ENCODE results near the gene CAPN9. TPM values are rescaled to one million over a fixed set of nuclear protein-coding genes. Genes with fewer than 3 reads are reported as not detected.

The CAPN9 gene
- total and polyA plus RNA-seq, 12 donors = 0.48 to 5.1 (median 1.1) TPM; not detected in 2

- H3K27me3 ChIP-seq = no peaks in the 10 kb centered on the region
- H3K4me1 ChIP-seq (replicated peaks in 1 of 2) = peaks cover 10 to 28% of the 10 kb centered on the region in 2 donors
- no peak overlapping the region for H3K4me3 ChIP-seq
- WGBS, 4 donors = 87 to 91% (median 90%) methylated on average over 7 to 9 of the region's 9 CpGs
- H3K27ac ChIP-seq = peak overlapping the region in 2 of 5 donors; percentile 75 to 78
- DNase-seq = no peak
- no peaks in the 10 kb centered on the region for H3K9me3 ChIP-seq (replicated peaks in 1 of 3)
- TF ChIP-seq POLR2A (IDR thresholded peaks at IDR 0.05) = no peak
- no peak for TF ChIP-seq CTCF (IDR thresholded peaks at IDR 0.05)
- intact Hi-C loops (cut with DNase I) = no loop called here
- H3K36me3 ChIP-seq (replicated peaks in 1 of 2) = no peaks in the 10 kb centered on the region
Observed at GRCh38 chr1:230826166-230826875, 79.1 kb downstream of the CAPN9 start.

GRCh38 chr1:230827081-230827681 is 80.0 kb downstream of the CAPN9 start:
- peak overlapping the region in 2 of 5 donors; percentile 75 to 78 for H3K27ac ChIP-seq
- H3K4me3 ChIP-seq = no peak overlapping the region
- intact Hi-C loops (cut with DNase I) = no loop called here
- H3K9me3 ChIP-seq (replicated peaks in 1 of 3) = no peaks in the 10 kb centered on the region
- no peaks in the 10 kb centered on the region for H3K27me3 ChIP-seq
- peaks cover 10 to 28% of the 10 kb centered on the region in 2 donors for H3K4me1 ChIP-seq (replicated peaks in 1 of 2)
- 62 to 81% (median 69%) methylated on average over 7 of the region's 7 CpGs for WGBS, 4 donors
- TF ChIP-seq POLR2A (IDR thresholded peaks at IDR 0.05) = no peak
- TF ChIP-seq CTCF (IDR thresholded peaks at IDR 0.05) = no peak
- H3K36me3 ChIP-seq (replicated peaks in 1 of 2) = no peaks in the 10 kb centered on the region
- DNase-seq = peak in 3 of 7 donors; percentile 55 to 77 (median 57)

DNA sequence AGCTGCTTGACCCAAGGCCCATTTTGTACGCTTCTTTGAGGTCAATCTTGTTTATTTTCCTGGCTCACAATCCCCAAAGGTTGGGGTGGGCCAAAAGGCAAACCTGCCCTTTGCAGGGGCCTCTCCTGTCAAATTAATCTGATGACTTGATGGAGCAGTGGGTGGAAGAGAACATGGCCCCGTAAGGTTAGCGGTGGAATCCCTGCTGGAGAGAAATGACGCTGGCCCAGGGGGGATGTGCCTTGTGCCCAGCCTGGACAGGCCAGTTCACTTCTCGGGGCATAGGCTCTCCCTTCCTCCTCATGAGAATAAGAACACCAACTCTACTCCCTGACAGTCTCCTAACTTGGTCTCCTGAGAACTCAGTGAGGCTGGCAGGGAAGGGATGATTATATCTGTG is 80.6 kb downstream of the CAPN9 start:
- Histone ChIP-seq H3K27me3 (no peaks in the 10 kb centered on the region), H3K4me1 (replicated peaks in 1 of 2) (peaks cover 10 to 28% of the 10 kb centered on the region in 2 donors), H3K9me3 (replicated peaks in 1 of 3) (no peaks in the 10 kb centered on the region), H3K27ac (peak overlapping the region in 2 of 5 donors; percentile 38 to 78), H3K4me3 (no peak overlapping the region), H3K36me3 (replicated peaks in 1 of 2) (no peaks in the 10 kb centered on the region)
- DNase-seq = peak in 1 of 7 donors; percentile 35
- intact Hi-C loops (cut with DNase I) = no loop called here
- TF ChIP-seq CTCF (IDR thresholded peaks at IDR 0.05) (no peak), POLR2A (IDR thresholded peaks at IDR 0.05) (no peak)
- WGBS, 4 donors = 60 to 78% (median 70%) methylated on average over 5 of the region's 5 CpGs

GRCh38 chr1:230828421-230828820 is 81.2 kb downstream of the CAPN9 start:
- H3K36me3 ChIP-seq (replicated peaks in 1 of 2) = no peaks in the 10 kb centered on the region
- intact Hi-C loops (cut with DNase I) = no loop called here
- H3K27me3 ChIP-seq = no peaks in the 10 kb centered on the region
- no peak overlapping the region for H3K4me3 ChIP-seq
- DNase-seq = no peak
- peak overlapping the region in 2 of 5 donors; percentile 38 to 78 for H3K27ac ChIP-seq
- peaks cover 10 to 28% of the 10 kb centered on the region in 2 donors for H3K4me1 ChIP-seq (replicated peaks in 1 of 2)
- TF ChIP-seq POLR2A (IDR thresholded peaks at IDR 0.05) (no peak), CTCF (IDR thresholded peaks at IDR 0.05) (no peak)
- H3K9me3 ChIP-seq (replicated peaks in 1 of 3) = no peaks in the 10 kb centered on the region
- WGBS, 4 donors = 82 to 89% (median 86%) methylated on average over 4 of the region's 4 CpGs

Measured in adrenal gland (tissue), 12 donors.